HG03575 (cell line): Measurements from ENCODE around the gene TMEM184B.

Experiments used
- ATAC-seq: cut with Tn5 transposase; IDR thresholded peaks from one replicate; pipeline ENCODE4 v1.9.1; 2021; ENCODE audit not compliant: unreplicated experiment, insufficient number of reproducible peaks, low FRiP score; ENCODE audit errors: extremely low read depth

The TMEM184B gene

GRCh38 chr22:38257650-38258250 lies 15.1 kb downstream of the TMEM184B start:
- no peak for ATAC-seq

GRCh38 chr22:38257181-38257580 lies 15.6 kb downstream of the TMEM184B start:
- ATAC-seq, result no peak

DNA sequence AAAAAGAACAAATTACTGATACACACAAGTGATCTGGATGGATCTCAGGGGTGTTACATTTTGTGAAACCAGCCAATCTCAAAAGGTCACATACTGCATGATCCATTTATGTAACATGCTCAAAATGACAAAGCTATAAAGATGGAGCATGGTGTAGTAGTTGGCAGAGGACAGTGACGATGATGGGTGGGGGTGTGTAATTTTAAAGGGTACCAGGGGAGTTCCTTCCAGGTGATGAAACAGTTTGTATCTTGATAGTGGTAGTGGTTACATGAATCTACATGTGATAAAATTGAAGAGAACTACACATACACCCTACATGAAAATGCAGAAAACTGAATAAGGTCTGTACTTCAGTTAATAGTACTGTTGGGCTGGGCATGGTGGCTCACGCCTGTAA lies 17.1 kb downstream of the TMEM184B start:
- ATAC-seq, result no peak

GRCh38 chr22:38251341-38251692 lies 21.5 kb downstream of the TMEM184B start:
- no peak for ATAC-seq

DNA sequence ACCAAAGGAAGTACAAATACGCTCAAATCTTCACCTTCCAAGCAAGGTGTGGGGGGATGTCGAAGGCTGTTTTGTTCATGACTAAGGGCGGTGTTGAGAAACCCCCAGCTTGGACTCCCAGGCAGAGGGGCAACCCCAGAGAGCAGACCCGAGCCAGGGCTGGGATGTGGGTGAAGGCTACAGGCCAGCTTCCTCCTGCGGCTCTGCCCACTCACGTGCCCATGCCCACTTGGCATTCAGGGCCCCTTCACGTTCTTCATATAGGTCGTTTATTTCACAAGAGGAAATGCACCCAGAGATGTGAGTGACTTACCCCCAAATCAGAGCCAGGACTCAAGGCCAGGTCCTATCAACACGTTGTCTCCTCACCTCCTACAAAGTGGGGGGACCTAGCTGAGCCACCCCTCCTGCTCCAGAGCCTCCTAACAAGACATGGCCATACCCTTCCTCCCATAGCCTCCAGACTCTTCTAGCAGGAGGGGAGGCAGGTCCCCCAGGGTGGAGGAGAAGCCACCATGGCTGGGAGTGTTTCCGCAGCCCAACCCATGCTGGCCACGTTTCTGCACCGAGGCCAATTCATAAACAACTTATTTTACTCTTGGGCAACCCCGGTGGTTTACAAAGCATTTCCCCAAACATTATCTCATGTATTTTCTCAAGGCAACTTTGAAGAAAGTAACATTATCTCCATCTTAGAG lies 22.0 kb downstream of the TMEM184B start:
- ATAC-seq, result no peak

DNA sequence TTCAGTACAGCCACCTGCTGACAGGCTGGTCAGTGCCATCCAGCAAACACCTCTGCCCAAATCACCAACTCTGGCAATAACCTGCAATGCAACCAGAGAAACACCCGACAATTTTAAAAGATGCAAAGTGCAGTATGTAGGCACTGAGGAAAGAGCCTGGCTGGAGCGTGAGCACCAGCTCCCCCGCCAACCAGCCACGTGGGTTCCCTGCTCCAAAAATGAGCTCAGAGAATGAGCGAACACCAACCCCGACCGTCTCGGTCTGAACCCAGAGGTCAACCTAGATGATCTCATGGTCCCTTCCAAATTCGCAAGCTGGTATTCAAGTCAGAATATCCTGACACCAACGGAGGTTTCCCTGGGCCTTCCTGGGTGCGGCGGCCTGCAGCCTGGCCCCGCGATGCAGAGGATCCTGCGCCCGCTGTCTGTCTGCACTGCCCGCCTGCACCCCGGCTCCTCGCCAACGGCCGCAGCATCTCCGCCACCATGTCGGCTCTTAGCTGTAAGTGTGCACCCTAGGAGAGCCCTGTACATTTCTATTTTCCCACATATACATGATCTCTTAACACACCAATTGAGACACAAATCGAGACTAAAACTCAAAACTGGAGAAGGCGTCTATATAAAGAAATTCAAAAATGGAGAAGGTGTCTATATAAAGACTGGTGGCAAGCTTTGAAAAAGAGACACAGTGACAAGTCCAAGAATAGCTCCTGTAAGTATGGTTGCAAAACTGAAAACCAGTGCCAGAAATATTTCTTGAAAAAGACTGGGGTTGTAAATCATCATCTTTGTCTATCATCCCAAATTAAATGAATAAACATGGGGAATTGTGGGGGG lies 22.8 kb downstream of the TMEM184B start:
- no peak for ATAC-seq

GRCh38 chr22:38249301-38249700 lies 23.5 kb downstream of the TMEM184B start:
- no peak for ATAC-seq

DNA sequence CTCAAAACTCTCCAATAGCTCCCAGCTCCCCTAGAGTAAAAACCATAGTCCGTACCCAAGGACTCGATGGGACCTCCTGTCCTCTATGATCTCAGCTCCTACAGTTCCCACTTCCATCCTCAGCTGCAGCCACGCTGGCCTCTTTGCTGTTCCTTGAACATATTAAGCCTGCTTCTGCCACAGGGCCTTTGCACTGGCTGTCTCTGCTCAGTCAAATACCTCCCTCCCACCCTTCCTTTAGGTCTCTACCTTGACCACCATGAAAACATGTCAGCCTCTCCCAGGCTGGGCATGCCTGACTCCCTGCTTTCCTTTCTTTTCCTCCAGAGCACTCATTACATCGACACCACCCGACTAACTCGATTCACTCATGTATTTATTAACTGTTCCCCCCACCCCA lies 24.5 kb downstream of the TMEM184B start:
- ATAC-seq, result no peak

GRCh38 chr22:38247713-38248112 lies 25.1 kb downstream of the TMEM184B start:
- ATAC-seq, result no peak

- ATAC-seq, result no peak
These were observed 26.1 kb downstream of the TMEM184B start for GRCh38 chr22:38246692-38247091.

DNA sequence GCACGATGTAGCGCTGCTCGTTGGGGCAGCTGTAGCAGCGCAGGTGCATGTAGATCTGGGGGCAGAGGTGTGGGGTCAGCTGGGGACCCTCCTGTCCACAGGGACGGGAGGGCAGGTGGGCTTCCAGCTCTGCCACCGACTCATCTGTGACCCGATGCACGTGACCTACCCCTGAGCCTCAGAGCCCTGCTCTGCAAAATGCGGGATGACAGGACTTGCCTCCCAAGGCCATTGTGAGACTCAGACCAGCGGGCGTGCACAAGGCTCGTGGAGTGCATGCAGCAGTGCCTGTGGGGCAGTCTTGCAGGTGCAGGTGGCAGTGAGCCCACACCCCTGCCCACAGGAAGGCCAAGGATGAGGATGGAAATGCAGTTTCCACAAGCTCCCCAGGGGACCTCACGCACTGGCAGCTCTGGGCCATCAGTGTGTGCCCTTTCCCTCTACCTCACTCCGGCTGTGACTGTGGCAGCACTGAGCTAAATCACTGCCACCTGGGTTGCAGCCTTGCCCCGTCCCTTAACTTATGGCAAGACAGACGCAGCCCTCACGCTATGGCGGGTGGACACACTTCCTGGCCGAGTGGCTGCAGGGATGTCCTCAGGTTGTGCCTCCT lies 26.7 kb downstream of the TMEM184B start:
- ATAC-seq, result no peak

DNA sequence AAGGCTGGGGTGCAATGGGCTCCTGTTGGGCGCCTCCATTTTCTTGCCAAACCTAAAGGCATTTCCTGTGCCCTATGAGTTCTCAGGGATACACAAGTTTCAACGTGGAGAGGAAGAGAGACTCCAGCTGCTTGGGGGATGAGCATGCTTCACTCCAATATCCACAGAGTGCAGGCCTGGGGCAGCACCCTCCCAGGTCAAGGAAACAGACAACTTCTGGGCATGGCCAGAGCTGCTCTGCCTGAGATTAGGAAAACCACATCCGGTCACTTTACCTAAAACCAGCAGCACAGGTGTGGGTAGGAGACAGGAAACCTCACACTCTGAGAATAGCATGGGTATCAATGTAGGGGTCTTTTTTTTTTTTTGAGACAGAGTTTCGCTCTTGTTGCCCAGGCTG lies 28.7 kb downstream of the TMEM184B start:
- ATAC-seq, result no peak

DNA sequence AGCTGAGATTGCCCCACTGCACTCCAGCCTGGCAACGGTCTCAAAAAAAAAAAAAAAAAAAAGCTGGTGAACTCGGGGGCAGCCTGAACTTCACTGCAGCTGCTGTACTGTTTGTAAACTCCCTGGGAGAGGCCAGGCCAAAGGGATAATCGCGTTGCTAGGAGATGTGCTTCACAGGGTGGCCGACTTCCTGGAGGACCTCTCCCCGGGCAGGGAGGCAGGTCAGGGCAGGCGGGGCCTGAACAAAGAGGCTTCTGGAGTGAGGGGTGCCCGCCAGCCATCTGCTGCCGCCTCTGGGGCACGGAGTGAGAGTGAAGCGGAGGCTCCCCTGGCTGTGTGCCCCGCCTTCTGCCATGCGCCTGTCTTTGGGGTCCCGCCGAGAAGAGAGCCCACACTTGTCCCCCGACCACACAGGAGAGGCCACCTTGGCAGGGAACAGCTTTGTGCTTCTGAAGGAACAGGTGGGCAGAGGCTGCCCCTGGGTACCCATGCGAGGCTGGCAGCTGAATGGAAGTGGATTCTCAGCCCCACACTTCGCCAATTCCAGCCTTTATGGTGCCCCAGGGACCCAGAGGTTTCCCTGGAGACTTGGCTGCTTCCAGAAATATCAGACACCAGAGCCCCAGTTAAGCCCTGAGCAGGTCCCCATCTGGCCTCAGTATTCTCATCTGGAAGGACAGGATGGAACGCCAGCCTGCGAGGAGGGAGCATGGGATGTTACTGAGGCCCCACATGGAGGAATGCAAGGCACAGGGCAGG lies 29.6 kb downstream of the TMEM184B start:
- no peak for ATAC-seq

DNA sequence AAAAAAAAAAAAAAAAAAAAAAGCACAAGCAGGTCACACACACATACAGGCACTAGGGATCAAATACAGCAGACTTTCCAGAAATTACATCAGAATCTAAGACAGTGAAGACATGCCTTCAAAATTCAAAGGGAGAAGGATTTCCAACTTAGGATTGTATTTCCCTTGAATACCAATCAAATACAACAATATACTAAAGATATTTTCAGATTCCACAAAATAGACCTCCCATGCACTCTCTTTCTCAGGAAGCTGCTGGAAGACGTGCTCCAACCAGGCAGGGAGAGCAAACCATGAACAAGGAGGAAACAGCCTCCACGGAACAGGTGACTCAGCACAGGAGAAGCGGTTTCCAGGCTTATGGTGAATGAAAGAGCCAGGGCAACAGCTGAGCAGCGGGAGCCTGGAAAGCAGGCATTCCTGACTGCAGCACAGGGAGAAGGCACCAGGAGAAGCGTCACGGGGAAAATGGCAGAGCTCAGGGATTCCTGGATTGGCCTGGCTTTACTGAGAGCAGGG lies 32.0 kb downstream of the TMEM184B start:
- no peak for ATAC-seq

DNA sequence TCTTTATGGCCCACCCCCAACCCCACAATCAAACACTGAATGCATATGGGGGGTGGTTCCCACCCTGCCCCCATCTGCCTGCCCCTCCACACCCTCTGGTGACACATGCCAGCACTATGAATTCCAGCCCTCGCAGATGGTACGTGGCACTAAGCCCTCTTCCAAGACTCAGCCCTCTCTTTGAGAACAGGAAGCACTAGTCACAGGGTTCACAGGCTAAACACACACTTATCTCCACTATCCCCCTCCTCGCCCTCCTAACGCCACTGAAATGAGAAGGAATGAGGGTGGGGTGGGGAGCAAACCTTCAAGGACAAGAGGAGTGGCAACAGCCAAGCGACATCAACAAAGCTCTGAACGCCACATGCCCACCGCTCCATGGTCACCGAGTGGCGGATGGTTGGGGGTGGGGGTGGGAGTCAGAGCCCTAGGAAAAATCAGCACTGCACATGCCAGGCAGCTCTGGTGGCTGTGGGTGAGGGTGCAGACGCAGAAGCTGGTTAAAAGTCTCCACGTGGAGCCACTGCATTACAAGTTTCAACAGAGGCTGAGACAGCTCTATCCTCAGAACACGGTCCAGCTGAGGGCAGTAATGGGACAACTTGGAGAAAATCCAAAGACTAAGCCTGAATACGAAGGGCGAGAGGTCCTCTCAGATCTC lies 33.6 kb downstream of the TMEM184B start:
- ATAC-seq, result no peak

DNA sequence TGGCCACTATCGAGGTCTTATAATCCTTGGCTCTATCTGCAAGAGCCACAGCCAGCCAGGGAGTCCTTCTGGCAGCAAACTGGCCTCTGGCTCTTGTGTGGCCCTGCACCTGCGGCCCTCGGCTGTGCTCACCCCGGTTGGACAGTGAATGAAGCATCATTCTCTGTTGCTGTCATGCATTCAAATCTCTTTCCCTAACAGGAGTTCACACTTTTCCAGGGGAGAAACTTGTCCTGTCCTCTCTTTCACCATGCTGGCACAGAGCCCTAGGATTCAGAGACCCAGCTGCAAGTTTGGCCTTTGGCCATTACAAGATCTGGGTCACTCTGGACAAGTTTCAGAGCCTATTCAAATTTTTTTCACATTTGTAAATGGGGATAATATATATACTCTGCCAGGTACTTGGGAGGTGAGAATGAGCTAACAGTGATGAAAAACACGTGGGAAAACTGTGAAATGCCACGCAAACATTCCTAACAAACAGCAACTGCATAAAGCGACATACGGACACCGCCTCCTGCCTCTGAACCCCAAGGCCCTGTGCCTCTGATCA lies 34.2 kb downstream of the TMEM184B start:
- no peak for ATAC-seq

DNA sequence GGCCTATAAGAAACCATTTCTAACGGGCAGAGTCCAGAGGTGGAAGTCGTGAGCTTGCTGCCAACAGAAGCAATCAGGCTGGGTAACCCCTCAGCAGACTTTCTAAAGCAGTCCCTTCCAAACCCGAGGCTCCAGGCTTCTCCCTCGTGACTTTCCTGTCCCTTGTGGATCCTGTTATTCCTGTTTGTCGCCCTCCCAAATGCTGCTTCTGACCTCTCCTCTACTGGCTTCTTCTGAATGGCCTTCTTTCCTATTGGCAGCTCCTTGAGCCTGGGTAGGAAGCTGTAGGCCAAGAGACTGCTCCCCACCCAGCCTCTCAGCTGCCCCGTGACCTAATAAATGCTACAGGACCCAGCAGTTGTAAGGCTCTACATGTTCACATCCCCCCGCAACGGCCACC lies 36.0 kb downstream of the TMEM184B start:
- ATAC-seq, result no peak

- no peak for ATAC-seq
These were observed 37.5 kb downstream of the TMEM184B start for GRCh38 chr22:38235240-38235850.
